Suprapubic skin (tissue), 4 donors: ENCODE measurements around the gene F2RL3.

Source experiments
- POLR2A ChIP-seq, 2 donors: fragments of 450-650 bp; IDR thresholded peaks; one replicate each; pipeline ENCODE4 v1.6.1; 2017; ENCODE audit warnings: antibody characterized with exemption in 2 of 2, mild to moderate bottlenecking in 2 of 2, moderate library complexity in 2 of 2
- POLR2AphosphoS5 ChIP-seq, 3 donors: sonication (generic); formaldehyde crosslinking; IDR thresholded peaks; one replicate each; pipeline ENCODE4 v1.6.1; 2017; ENCODE audit warnings: antibody characterized with exemption in 3 of 3
- TF ChIP-seq, protein P1 (sequence below), 2 donors: fragments of 200-600 bp in 1 of 2; fragments of 450-650 bp in 1 of 2; sonication (generic) in 1 of 2; IDR thresholded peaks; one replicate each; pipeline ENCODE4 v1.5.1; 2016 to 2019; ENCODE audit warnings: antibody characterized with exemption in 2 of 2, mild to moderate bottlenecking in 1 of 2, moderate library complexity in 1 of 2

DNA sequence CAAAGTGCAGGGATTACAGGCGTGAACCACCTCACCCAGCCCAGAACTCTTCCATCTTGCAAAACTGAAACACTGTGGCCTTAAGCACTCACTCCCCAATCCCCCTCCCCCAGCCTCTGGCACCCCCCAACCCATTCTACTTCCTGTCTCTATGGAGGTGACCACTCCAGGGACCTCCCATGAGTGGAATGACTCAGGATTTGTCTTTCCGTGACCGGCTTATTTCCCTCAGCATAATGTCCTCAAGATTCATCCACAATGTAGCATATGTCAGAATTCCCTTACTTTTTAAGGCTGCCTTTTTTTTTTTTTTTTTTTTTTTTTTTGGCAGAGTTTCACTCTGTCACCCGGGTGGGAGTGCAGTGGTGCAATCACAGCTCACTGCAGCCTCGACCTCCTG is 3.6 kb upstream of the F2RL3 start:
- TF ChIP-seq POLR2A (IDR thresholded peaks at IDR 0.05) (no peak), POLR2AphosphoS5 (IDR thresholded peaks at IDR 0.05) (no peak)
- TF ChIP-seq, protein P1, sequence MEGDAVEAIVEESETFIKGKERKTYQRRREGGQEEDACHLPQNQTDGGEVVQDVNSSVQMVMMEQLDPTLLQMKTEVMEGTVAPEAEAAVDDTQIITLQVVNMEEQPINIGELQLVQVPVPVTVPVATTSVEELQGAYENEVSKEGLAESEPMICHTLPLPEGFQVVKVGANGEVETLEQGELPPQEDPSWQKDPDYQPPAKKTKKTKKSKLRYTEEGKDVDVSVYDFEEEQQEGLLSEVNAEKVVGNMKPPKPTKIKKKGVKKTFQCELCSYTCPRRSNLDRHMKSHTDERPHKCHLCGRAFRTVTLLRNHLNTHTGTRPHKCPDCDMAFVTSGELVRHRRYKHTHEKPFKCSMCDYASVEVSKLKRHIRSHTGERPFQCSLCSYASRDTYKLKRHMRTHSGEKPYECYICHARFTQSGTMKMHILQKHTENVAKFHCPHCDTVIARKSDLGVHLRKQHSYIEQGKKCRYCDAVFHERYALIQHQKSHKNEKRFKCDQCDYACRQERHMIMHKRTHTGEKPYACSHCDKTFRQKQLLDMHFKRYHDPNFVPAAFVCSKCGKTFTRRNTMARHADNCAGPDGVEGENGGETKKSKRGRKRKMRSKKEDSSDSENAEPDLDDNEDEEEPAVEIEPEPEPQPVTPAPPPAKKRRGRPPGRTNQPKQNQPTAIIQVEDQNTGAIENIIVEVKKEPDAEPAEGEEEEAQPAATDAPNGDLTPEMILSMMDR (IDR thresholded peaks at IDR 0.05) = no peak
